H1 (cell line): Measurements from ENCODE around the gene DTWD1. TPM values are rescaled to one million over a fixed set of nuclear protein-coding genes. Genes with fewer than 3 reads are reported as not detected.

Experiments used
- CTCF ChIA-PET: fragments of 300-600 bp; sonication (Branson Sonifier 250); formaldehyde crosslinking; loops from one replicate; lab custom pipeline; 2021; ENCODE audit not compliant: partially characterized antibody; lab: Charles Lee
- POLR2A ChIA-PET: fragments of 300-600 bp; sonication (Branson Sonifier 250); formaldehyde crosslinking; loops from one replicate; lab custom pipeline; 2021; ENCODE audit warnings: inconsistent platforms; ENCODE audit not compliant: partially characterized antibody; lab: Charles Lee
- DNase-seq, 2 experiments: peaks; one replicate each; pipeline versions ENCODE4 v3.0.0 to v3.0.0-alpha.2; 2010 to 2022; ENCODE audit warnings: low spot score in 2 of 2, low read depth in 1 of 2, mixed read lengths in 1 of 2
- FAIRE-seq: peaks from 2 replicates; lab custom pipeline; 2011; peaks lifted over from hg19 to GRCh38; lab: Jason Lieb, UNC
- H2AFZ ChIP-seq: 2 replicates; pipeline ENCODE4 v1.8.1; 2012; ENCODE audit warnings: low read length, inconsistent platforms
- H2AK5ac ChIP-seq: 2 replicates; pipeline ENCODE4 v1.6.1; 2013; ENCODE audit warnings: low read depth, low read length
- H2BK120ac ChIP-seq: replicated peaks from 2 replicates; pipeline ENCODE3; 2013; ENCODE audit warnings: low read depth, low read length, inconsistent platforms
- H2BK12ac ChIP-seq: 2 replicates; pipeline ENCODE4 v1.6.1; 2013; ENCODE audit warnings: low read depth, low read length
- H2BK15ac ChIP-seq: 2 replicates; pipeline ENCODE4 v1.6.1; 2013; ENCODE audit warnings: low read length
- H2BK20ac ChIP-seq: 2 replicates; pipeline ENCODE4 v1.6.1; 2013; ENCODE audit warnings: low read length
- H2BK5ac ChIP-seq: 2 replicates; pipeline ENCODE4 v1.6.1; 2013; ENCODE audit warnings: low read depth, low read length
- H3K14ac ChIP-seq: 2 replicates; pipeline ENCODE4 v1.6.1; 2013; ENCODE audit warnings: inconsistent platforms; ENCODE audit not compliant: insufficient read length
- H3K18ac ChIP-seq: 2 replicates; pipeline ENCODE4 v1.6.1; 2013; ENCODE audit warnings: low read length; ENCODE audit errors: extremely low read depth
- H3K23ac ChIP-seq: 2 replicates; pipeline ENCODE4 v1.6.1; 2013; ENCODE audit warnings: inconsistent platforms; ENCODE audit not compliant: insufficient read length
- H3K23me2 ChIP-seq: 2 replicates; pipeline ENCODE4 v1.6.1; 2013; ENCODE audit warnings: low read depth, low read length
- H3K27ac ChIP-seq: 2 replicates; pipeline ENCODE4 v1.6.1; 2011; ENCODE audit warnings: low read depth, low read length, inconsistent platforms
- H3K27me3 ChIP-seq, 4 experiments: replicated peaks in 1 of 4; 1 replicate in 1 of 4; 2 replicates in 3 of 4; pipeline versions ENCODE4 v1.6.1 to v1.8.1; 2011 to 2013; ENCODE audit warnings: low read length in 3 of 4, mild to moderate bottlenecking in 3 of 4, inconsistent platforms in 2 of 4, mixed read lengths in 2 of 4, moderate library complexity in 1 of 4; ENCODE audit not compliant: control insufficient read depth in 3 of 4, insufficient read depth in 3 of 4; ENCODE audit errors: extremely low read depth in 1 of 4
- H3K36me3 ChIP-seq, 4 experiments: 2 replicates each; pipeline versions ENCODE4 v1.6.1 to v1.8.1; 2011 to 2013; ENCODE audit warnings: mild to moderate bottlenecking in 4 of 4, low read length in 3 of 4, moderate library complexity in 2 of 4, control low read depth in 1 of 4, inconsistent platforms in 1 of 4; ENCODE audit not compliant: insufficient read depth in 4 of 4, control insufficient read depth in 2 of 4
- H3K4ac ChIP-seq: replicated peaks from 2 replicates; pipeline ENCODE3; 2013; ENCODE audit warnings: low read length, low read depth, mixed read lengths, inconsistent platforms; ENCODE audit not compliant: insufficient read length
- H3K4me1 ChIP-seq, 4 experiments: replicated peaks in 1 of 4; 1 replicate in 1 of 4; 2 replicates in 3 of 4; pipeline versions ENCODE4 v1.6.1 to v1.8.1; 2011 to 2013; ENCODE audit warnings: low read length in 3 of 4, inconsistent platforms in 2 of 4, mixed read lengths in 1 of 4; ENCODE audit not compliant: insufficient read depth in 4 of 4, control insufficient read depth in 3 of 4
- H3K4me2 ChIP-seq, 2 experiments: 2 replicates each; pipeline versions ENCODE4 v1.6.1 to v1.8.1; 2011 to 2013; ENCODE audit warnings: low read depth in 2 of 2, low read length in 2 of 2, control low read depth in 1 of 2, inconsistent platforms in 1 of 2, mild to moderate bottlenecking in 1 of 2; ENCODE audit not compliant: insufficient read depth in 1 of 2
- H3K4me3 ChIP-seq, 4 experiments: fragments of 200-600, 300-600 bp in 1 of 4; sonication (generic), shearing (Covaris generic), sonication (Bioruptor Twin) in 1 of 4; 2 replicates each; pipeline versions ENCODE4 v1.5.1 to v1.8.1; 2011 to 2016; ENCODE audit warnings: low read length in 4 of 4, low read depth in 3 of 4, control low read depth in 2 of 4, inconsistent platforms in 2 of 4, mild to moderate bottlenecking in 2 of 4, mixed read lengths in 1 of 4, moderate library complexity in 1 of 4; ENCODE audit not compliant: insufficient read depth in 2 of 4; ENCODE audit errors: extremely low read depth in 1 of 4
- H3K56ac ChIP-seq: replicated peaks from 2 replicates; pipeline ENCODE3; 2013; ENCODE audit warnings: low read depth, mild to moderate bottlenecking, mixed read lengths, low read length, inconsistent platforms; ENCODE audit not compliant: insufficient read length
- H3K79me1 ChIP-seq: 2 replicates; pipeline ENCODE4 v1.6.1; 2013; ENCODE audit warnings: low read depth, low read length, control low read depth
- H3K79me2 ChIP-seq, 2 experiments: 2 replicates each; pipeline versions ENCODE4 v1.6.1 to v1.8.1; 2012 to 2013; ENCODE audit warnings: low read length in 2 of 2, mild to moderate bottlenecking in 2 of 2, inconsistent platforms in 1 of 2; ENCODE audit not compliant: insufficient read depth in 2 of 2, control insufficient read depth in 1 of 2
- H3K9ac ChIP-seq, 4 experiments: replicated peaks in 1 of 4; 1 replicate in 1 of 4; 2 replicates in 3 of 4; pipeline versions ENCODE4 v1.6.1 to v1.8.1; 2011 to 2013; ENCODE audit warnings: low read depth in 3 of 4, low read length in 3 of 4, control low read depth in 2 of 4, mild to moderate bottlenecking in 2 of 4, moderate library complexity in 2 of 4, inconsistent platforms in 1 of 4; ENCODE audit errors: extremely low read depth in 1 of 4
- H3K9me3 ChIP-seq, 2 experiments: 2 replicates each; pipeline versions ENCODE4 v1.6.1 to v1.8.1; 2012 to 2013; ENCODE audit warnings: mild to moderate bottlenecking in 2 of 2, moderate library complexity in 2 of 2, control low read depth in 1 of 2, inconsistent platforms in 1 of 2, low read depth in 1 of 2, low read length in 1 of 2, mixed read lengths in 1 of 2; ENCODE audit not compliant: insufficient read depth in 2 of 2
- H4K20me1 ChIP-seq, 2 experiments: replicated peaks in 1 of 2; 2 replicates each; pipeline versions ENCODE3 to v1.8.1; 2011 to 2013; ENCODE audit warnings: inconsistent platforms in 2 of 2, low read length in 2 of 2, mild to moderate bottlenecking in 1 of 2; ENCODE audit not compliant: insufficient read depth in 2 of 2, control insufficient read depth in 1 of 2
- H4K5ac ChIP-seq: 2 replicates; pipeline ENCODE4 v1.6.1; 2013; ENCODE audit warnings: low read length, low read depth, mixed read lengths, inconsistent platforms; ENCODE audit not compliant: insufficient read length
- H4K8ac ChIP-seq: 2 replicates; pipeline ENCODE4 v1.8.0; 2013; ENCODE audit warnings: mild to moderate bottlenecking, moderate library complexity, low read length, inconsistent platforms; ENCODE audit not compliant: insufficient read depth; ENCODE audit errors: extremely low read depth
- H4K91ac ChIP-seq: replicated peaks from 2 replicates; pipeline ENCODE3; 2013; ENCODE audit warnings: low read length, mixed read lengths, inconsistent platforms; ENCODE audit not compliant: insufficient read length
- BACH1 ChIP-seq: IDR thresholded peaks from 2 replicates; pipeline ENCODE4 v1.6.1; 2012; ENCODE audit warnings: low read length, improper control_type of control experiment
- CTCF ChIP-seq, 3 experiments: IDR thresholded peaks; 1 replicate in 2 of 3; 2 replicates in 1 of 3; pipeline versions ENCODE4 v1.5.1 to v1.6.1; 2011; ENCODE audit warnings: low read length in 3 of 3, mild to moderate bottlenecking in 3 of 3, inconsistent platforms in 2 of 3, low read depth in 1 of 3, moderate library complexity in 1 of 3; ENCODE audit not compliant: insufficient read depth in 1 of 3; ENCODE audit errors: control extremely low read depth in 1 of 3
- HDAC2 ChIP-seq, 2 experiments: fragments of 300-600 bp in 1 of 2; sonication (generic) in 1 of 2; IDR thresholded peaks; 2 replicates each; pipeline ENCODE4 v1.6.1; 2011 to 2012; ENCODE audit warnings: low read depth in 2 of 2, low read length in 2 of 2, mild to moderate bottlenecking in 2 of 2, moderate library complexity in 2 of 2, borderline replicate concordance in 1 of 2, inconsistent platforms in 1 of 2
- JUND ChIP-seq: IDR thresholded peaks from 2 replicates; pipeline ENCODE4 v1.6.1; 2011; ENCODE audit warnings: mild to moderate bottlenecking, improper control_type of control experiment, low read length
- KDM4A ChIP-seq: IDR thresholded peaks from one replicate; pipeline ENCODE4 v1.7.1; 2012; ENCODE audit warnings: low read depth, mild to moderate bottlenecking, moderate library complexity, low read length, inconsistent platforms; ENCODE audit not compliant: severe bottlenecking
- TEAD4 ChIP-seq: IDR thresholded peaks from 2 replicates; pipeline ENCODE4 v1.6.1; 2012; ENCODE audit warnings: low read depth, low read length, inconsistent platforms, mixed read lengths
- WGBS, 2 experiments: shearing (Covaris generic) in 1 of 2; methylation state at CpG; one replicate each; pipeline versions ENCODE4 v1.1.6 to v1.1.7; 2013 to 2015; ENCODE audit warnings: low lambda C conversion rate in 2 of 2, mixed read lengths in 2 of 2, inconsistent platforms in 1 of 2, low coverage in 1 of 2, missing lambda C conversion rate in 1 of 2; ENCODE audit not compliant: insufficient replicate concordance in 2 of 2, insufficient coverage in 1 of 2, insufficient read length in 1 of 2; ENCODE audit errors: extremely low coverage in 1 of 2, missing lambda C conversion rate in 1 of 2; 5-methylcytosine and 5-hydroxymethylcytosine counted together
- polyA plus RNA-seq, 7 experiments: library from polyadenylated mRNA; depleted of rRNA in 3 of 7; stranded (reverse) in 5 of 7; unstranded in 2 of 7; fragments of >200 nt in 5 of 7; fragments of 200-250 nt in 2 of 7; gene quantifications; 1 replicate in 5 of 7; 2 replicates in 1 of 7; 4 replicates in 1 of 7; pipeline versions ENCODE4 v1.2.1 to v1.2.3, GENCODE V29; 2011 to 2013; ENCODE audit warnings: missing spikeins in 2 of 7, mixed read lengths in 2 of 7
- total RNA-seq: library from RNA; stranded (reverse); fragmentation: NEBNext Ultra II Directional; extraction: Animal tissue kit (Norgen Biotek cat#: 25700); gene quantifications from 2 replicates; pipeline ENCODE4 v1.2.1, GENCODE V29; 2021
- TF ChIP-seq, protein P1 (sequence below): IDR thresholded peaks from 2 replicates; pipeline ENCODE4 v1.6.1; 2011; ENCODE audit warnings: low read depth, mild to moderate bottlenecking, low read length; ENCODE audit not compliant: insufficient read depth

The DTWD1 gene
- total and polyA plus RNA-seq, 2 of the 8 experiments (the other 6 are each of a cell fraction or from before 2014, with no cell fraction given), result 10.4 to 32.4 TPM

- Histone ChIP-seq H3K23me2 (no peaks in the 10 kb centered on the region), H3K4me2 (no peak overlapping the region), H2AFZ (no peak overlapping the region), H3K27me3 (no peaks in the 10 kb centered on the region), H3K9me3 (no peaks in the 10 kb centered on the region), H2BK15ac (no peak overlapping the region), H4K20me1 (no peaks in the 10 kb centered on the region), H3K56ac (no peak overlapping the region), H3K79me2 (no peaks in the 10 kb centered on the region), H4K8ac (no peak overlapping the region), H4K5ac (no peak overlapping the region), H3K79me1 (no peaks in the 10 kb centered on the region), H2AK5ac (no peak overlapping the region), H2BK120ac (no peak overlapping the region), H3K4ac (no peak overlapping the region), H2BK5ac (no peak overlapping the region), H3K36me3 (no peaks in the 10 kb centered on the region), H3K18ac (no peak overlapping the region), H4K91ac (no peak overlapping the region), H3K4me3 (no peak overlapping the region), H2BK12ac (no peak overlapping the region), H3K23ac (no peak overlapping the region), H3K27ac (no peak overlapping the region), H3K9ac (no peak overlapping the region), H3K14ac (no peak overlapping the region), H3K4me1 (no peaks in the 10 kb centered on the region), H2BK20ac (no peak overlapping the region)
- ChIA-PET CTCF (no interaction called here), POLR2A (no interaction called here)
- DNase-seq (no peak), FAIRE-seq (no peak)
- 82% methylated on average over 1 of the region's 1 CpG; no CpG with 5 or more reads in 1 of the 2 experiments for WGBS, 2 experiments
- no peak for TF ChIP-seq TEAD4
- no peak for TF ChIP-seq CTCF (IDR thresholded peaks at IDR 0.05; ENCODE audit: control extremely low read depth in 1 of 3, insufficient read depth in 1 of 3, low read depth in 1 of 3, low read length in 3 of 3)
- TF ChIP-seq JUND, result no peak
- no peak for TF ChIP-seq BACH1
- TF ChIP-seq HDAC2 (IDR thresholded peaks at IDR 0.05; ENCODE audit: borderline replicate concordance in 1 of 2, low read depth in 2 of 2, low read length in 2 of 2), result no peak
- TF ChIP-seq KDM4A, result no peak
- TF ChIP-seq, protein P1, sequence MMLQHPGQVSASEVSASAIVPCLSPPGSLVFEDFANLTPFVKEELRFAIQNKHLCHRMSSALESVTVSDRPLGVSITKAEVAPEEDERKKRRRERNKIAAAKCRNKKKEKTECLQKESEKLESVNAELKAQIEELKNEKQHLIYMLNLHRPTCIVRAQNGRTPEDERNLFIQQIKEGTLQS, result no peak
Observed at GRCh38 chr15:49573421-49573820, 47.4 kb upstream of the DTWD1 start.
